ENCODE measurements around the gene RTEL1.
"Not testable (repeated sequence)": the region's sequence is repeated elsewhere in the genome, so short reads cannot be mapped to it uniquely, and the experiment has no call there.

Gene RTEL1

DNA sequence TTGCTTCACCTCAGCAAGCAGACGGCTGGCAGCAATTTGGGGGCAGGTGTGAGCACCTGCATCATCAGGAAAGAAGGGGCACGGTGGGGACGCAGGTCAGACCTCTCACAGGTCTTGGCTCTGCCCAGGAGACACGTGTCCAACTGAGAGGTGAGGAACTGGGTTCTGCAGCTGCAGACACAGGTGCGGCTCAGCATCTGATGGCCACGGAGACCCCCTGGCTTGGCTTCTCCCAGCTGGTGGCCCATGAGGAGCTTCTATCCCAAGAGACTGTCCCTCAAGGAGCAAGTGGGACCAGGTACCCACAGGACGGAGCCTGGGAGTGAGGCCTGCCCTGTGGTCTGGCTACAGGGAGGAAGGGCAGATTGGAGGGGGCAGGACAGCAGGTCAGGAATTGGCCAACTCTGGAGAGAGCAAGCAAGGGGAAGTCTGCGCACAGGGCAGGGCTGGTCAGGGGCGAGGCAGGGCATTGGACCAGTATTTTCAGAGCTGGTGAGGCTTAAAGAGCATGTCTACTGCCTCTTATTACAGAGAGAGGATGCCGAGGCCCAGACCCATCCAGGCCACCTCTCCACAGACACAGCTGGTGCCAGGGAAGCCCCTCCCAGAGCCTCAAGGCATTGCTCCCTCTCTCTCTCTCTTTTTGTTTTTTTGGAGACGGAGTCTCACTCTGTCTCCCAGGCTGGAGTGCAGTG, 9.1 kb upstream of the RTEL1 start:
- no peak for DNase-seq (ENCODE audit: low read depth in 2 of 2)

DNA sequence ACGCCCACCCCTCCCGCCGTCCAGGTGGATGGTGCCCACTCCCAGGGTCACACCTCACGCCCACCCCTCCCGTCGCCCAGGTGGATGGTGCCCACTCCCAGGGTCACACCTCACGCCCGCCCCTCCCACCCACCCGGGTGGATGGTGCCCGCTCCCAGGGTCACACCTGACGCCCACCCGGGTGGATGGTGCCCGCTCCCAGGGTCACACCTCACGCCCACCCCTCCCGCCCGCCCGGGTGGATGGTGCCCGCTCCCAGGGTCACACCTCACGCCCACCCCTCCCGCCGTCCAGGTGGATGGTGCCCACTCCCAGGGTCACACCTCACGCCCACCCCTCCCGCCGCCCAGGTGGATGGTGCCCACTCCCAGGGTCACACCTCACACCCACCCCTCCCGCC, 7.6 kb upstream of the RTEL1 start:
- not testable (repeated sequence) for DNase-seq (ENCODE audit: low read depth in 2 of 2)

DNA sequence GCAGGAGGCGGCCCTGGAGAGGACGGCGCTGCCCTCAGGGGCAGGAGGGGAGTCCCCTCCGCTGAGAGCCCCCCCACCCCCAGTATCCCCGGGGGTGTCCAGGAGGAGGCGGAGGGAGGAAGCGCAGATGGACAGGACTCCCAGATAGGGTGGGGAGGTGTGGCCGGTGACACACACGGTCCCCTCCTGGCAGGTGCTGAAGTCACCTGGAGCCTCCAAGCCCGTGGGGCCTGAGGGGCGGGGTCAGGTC, 6.2 kb upstream of the RTEL1 start:
- no peak for DNase-seq (ENCODE audit: low read depth in 2 of 2)

DNA sequence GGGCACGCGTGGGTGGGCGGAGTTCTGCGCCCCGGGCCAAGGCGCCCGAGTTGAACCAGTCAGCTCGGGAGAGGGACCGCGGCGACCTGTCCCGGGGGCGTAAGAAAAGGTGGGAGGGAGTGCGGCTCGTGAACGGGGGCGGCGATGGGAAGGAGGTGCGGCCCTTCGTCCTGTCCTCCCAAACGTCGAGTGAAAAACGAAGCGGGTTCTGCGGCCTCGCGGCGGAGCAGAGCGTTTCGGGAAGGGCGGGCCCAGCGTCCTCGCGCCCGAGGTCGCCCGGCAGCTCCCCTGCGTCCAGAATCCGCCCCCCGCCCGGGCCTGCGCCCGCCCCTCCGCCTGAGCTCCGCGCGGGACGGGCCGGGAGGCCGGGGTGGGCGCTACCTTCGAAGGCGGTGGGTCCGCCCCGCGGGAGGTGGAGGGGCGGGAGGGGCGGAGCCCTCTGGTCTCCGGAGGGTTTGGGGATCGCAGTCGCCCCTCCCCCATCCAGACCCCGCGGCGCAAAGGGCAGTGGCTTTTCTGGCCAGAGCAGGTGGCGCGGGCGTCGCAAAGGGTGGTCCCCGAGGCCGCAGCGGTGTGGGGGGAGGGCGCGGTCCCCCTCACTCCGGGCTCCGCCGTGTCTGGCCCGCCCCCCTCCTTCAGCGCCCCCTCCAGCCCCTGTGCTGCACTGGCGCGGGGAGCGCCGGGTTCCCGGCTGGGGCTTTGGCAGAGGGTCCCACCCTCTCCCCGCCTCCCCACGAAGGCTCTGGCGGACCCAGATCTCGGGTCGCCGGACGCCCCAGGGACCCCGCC, 5.7 kb upstream of the RTEL1 start:
- no peak for DNase-seq (ENCODE audit: low read depth in 2 of 2)

DNA sequence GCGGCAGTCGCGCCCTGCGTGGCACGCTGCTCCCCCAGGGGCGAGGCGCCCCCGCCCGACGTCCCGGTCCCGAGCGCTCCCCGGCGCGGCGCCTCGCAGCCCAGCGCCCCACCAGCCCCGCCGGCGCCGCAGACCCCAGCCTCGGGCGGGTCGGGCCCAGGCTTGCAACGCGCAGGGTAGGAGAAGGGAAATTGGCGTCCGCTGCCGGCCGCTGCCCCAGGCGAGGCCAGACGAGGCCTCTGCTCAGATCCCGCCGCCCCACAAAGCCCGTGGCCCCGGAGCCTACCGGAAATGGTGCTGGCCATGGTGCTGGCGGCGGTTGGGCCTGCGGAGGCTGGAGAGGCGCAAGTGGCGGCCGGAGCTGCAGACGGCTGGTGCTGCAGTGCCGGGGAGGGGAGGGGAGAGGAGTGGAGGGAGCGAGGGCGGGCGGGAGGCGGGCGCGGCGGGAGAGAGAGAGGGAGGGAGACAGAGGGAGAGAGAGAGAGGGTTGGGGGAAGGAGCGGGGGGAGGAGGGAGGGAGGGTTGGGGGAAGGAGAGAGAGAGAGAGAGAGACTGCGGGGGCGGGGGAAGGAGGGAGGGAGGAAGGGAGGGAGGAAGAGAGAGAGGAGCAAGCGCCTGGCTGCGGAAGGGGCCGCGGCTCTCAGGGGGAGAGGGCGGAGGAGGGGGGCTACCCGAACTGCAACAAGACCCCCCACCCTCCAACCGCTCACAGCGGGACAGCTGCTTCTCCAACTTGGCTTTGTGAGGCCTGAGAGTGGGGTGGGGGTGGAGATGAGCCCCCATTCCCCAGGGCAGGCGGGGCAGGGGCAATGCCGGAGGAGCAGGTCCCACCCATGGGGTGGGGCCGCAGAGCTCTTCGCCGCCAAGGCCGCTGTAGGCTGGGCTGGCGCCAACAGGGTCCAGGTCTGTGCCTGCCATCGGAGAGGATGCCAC, 4.8 kb upstream of the RTEL1 start, which contains the start of gene STMN3:
STMN3 (minus strand) TSS at position 384 of the 933 bp plus-strand sequence; CDS start at position 305, 79 bp downstream.
- peak; percentile 48 to 63 for DNase-seq (ENCODE audit: low read depth in 2 of 2)

DNA sequence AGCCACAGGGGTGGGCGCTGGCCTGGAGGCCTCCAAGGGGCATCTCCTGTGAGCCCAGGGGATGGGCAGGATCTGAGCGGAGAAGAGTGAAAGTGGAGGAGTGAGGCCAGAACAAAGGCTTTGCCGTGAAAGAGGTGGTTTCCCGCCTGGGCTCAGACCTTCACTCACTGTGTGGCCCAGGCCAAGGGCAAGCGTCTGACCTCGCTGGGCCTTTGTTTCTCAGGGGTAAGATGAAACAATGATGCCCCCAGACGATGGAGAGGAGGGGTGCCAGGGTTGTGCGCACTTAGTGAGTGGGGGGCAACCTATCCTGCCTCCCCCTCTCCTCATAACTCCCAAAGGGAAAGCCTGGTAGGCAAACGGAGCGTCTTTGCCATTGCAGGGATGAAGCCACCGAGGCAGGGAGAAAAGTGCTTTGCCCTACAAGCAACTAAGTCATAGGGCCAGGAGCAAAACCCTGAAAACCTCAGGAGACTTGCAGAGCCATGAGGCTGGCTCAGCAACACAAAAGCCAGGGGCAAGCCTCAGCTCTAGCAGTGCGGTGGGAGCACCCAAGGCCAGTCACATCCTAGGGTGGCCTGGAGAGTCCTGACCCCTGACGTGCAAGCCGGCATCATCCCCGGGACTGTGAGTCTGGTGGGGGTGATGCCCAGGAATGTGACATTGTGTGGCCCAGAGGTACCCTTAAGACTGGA, 4.0 kb upstream of the RTEL1 start:
- no peak for DNase-seq (ENCODE audit: low read depth in 2 of 2)

DNA sequence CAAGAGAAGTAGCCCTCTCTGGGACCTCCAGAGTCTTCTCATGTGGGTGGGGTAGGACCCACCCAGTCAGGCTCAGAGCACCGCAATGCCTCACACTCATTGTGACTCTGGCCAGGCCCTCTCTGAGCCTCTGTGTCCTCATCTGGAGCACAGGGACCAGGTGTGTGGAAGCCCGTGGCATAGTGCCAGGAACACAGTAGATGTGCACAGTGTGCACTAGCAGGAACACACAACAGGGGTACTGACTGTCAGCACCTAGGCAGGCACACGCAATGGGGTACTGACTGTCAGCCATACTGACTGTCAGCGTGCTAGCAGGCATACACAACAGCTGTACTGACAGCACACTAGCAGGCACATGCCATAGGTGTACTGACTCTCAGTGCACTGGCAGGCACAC, 2.9 kb upstream of the RTEL1 start:
- DNase-seq (ENCODE audit: low read depth in 2 of 2), result no peak

DNA sequence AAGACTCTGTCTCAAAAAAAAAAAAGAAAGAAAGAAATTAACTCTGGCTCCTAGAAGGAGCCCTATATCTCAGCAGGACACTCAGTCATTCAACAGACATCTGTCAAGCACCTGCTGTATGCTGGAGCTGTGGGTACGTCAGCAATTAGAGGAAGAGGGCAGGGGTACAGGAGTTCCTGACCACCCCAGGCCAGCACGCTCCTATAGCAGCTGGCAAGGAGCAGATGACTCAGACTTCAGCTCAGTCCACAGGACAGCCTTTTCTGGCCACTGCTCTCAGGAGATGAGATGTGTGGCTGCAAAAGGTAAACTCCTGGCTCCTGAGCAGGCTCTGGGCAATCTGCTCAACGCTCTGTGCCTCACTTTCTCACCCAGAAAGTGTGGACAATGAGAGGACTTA, 1.7 kb upstream of the RTEL1 start:
- DNase-seq (ENCODE audit: low read depth in 2 of 2), result no peak

DNA sequence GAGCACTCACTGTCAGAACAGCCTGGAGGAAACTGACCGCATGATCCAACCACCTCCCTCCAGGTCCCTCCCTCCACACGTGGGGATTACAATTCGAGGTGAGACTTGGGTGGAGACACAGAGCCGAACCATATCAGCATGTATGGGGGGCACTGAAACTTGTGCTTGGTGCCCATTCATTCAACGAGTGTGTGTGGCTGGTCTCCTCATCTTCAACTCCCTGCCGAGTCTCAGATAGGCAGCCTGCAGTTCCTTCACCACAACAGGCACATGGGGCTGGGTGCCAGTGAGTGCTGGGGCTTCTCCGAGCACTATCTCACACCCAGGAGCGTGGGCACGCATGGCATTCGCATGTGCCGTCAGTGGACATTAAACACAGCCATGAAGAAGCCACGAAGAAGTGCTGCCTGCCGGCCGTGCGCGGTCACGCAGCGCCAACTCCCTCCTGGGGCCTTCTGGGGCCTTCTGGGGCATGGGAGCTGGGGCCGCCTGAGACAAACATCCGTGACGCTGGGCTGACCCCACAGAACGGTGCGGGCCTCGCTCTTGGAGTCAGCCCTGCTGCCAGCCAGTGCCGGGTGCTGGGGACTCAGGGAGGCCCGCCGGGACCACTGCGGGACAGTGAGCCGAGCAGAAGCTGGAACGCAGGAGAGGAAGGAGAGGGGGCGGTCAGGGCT, 714 bp upstream of the RTEL1 start:
- DNase-seq (ENCODE audit: low read depth in 2 of 2), result no peak

DNA sequence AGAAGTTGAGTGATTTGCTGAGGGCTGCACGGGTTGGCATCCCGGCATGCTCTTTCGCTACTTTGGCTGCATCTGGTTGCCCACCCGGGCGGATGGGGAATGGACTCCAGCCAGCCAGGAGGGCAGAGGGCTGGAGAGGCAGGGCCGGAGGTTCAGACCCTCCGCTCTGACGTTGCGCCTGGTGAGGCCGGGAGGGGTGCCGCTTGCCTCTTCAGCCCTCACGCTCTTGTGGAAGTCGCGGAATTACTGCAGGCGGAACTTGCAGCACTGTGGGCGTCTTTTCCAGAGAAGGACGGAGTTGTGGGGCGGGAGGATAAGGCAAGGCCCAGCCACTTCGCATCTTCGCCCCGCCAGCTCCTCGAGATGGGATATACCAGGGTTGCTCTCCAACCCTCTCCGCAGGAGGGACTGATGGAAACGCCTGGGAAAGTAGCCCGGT, 656 bp downstream of the RTEL1 start:
- no peak for DNase-seq (ENCODE audit: low read depth in 2 of 2)

DNA sequence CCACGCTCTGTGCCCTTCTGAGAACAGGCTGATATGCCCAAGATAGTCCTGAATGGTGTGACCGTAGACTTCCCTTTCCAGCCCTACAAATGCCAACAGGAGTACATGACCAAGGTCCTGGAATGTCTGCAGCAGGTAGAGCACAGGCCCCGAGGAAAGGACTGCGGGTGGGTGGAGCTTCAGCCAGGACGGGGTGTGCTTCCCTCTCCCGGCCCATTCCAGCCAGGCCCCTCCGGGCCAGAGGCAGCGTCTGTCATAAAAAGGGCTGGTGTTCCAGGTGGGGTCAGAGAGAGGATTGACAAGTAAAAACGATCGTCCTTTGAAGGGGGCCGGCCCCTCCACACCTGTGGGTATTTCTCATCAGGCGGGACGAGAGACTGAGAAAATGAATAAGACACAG, 1.3 kb downstream of the RTEL1 start:
- DNase-seq (ENCODE audit: low read depth in 2 of 2), result no peak

DNA sequence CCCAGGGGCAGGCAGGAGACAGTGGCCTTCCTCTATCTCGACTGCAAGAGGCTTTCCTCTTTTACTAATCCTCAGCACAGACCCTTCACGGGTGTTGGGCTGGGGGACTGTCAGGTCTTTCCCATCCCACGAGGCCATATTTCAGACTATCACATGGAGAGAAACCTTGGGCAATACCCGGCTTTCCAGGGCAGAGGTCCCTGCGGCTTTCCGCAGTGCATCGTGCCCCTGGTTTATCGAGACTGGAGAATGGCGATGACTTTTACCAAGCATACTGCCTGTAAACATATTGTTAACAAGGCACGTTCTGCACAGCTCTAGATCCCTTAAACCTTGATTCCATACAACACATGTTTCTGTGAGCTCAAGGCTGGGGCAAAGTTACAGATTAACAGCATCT, 2.1 kb downstream of the RTEL1 start:
- DNase-seq (ENCODE audit: low read depth in 2 of 2), result not testable (repeated sequence)

DNA sequence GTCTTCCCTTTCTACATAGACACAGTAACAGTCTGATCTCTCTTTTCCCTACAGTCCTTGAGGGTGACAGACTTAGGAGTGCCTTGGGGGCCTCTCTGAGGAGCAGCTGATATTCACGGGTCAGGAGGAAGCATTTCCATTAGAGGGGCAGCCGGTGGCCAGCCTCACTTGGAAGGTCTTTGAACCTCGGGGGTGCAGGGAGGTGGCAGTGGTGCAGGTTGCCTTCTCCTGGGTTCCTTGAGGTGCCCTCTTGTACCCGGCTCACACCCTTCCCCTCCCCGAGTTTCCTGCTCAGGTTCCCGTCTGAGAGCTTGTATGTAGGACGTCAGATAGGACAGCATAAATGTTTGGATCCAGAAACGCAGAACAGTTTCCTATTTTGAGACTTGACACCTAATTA, 2.5 kb downstream of the RTEL1 start:
- DNase-seq (ENCODE audit: low read depth in 2 of 2), result no peak

DNA sequence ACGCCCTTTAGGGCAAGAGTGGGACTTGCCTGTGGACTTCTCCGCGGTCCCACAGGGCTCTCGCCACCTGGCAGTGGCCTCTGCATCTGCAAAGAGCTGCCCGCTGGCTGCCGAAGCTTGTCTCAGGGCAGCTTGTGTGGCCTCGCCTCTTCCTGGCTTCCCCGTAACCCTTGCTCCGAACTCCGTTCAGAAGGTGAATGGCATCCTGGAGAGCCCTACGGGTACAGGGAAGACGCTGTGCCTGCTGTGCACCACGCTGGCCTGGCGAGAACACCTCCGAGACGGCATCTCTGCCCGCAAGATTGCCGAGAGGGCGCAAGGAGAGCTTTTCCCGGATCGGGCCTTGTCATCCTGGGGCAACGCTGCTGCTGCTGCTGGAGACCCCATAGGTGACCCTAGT, 3.0 kb downstream of the RTEL1 start:
- no peak for DNase-seq (ENCODE audit: low read depth in 2 of 2)

DNA sequence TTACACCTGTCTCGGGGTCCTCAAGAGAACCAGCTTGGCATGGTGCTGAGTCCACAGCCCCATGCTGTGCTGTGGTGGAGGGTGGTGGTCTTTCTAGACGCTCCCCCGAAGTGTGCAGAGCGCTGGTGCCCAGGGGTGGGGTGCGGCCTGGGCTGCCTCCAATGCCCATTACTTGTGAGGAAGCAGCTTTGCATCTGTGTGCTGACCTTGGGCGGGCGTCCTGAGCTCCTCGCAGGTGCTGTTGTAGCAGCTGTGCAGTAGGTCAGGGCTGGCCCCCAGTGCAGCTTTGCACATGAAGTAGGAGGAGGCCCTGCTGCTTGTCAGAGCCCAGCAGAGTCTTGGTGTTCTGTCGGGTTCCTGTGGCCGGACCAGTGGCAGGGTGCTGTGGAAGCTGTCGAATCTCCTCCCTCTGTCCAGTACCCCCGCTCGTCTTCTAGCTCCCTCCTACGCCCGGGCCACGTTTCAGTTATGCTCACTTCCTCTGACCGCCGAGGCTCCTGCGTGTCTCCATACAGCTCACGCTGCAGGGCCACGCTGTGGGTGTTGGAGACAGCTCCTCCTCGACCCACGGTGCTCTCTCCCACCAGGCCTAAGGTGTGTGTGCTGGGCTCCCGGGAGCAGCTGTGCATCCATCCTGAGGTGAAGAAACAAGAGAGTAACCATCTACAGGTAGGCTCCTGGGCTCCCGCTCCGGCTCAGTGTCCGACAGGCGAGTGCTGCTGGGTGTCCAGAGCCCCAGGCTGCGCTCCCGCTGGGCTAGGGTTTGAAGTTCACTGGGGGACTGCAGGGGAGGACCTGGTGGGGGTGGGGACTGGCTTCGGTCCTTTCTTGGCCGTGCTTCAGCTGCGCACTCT, 4.1 kb downstream of the RTEL1 start:
- no peak for DNase-seq (ENCODE audit: low read depth in 2 of 2)

DNA sequence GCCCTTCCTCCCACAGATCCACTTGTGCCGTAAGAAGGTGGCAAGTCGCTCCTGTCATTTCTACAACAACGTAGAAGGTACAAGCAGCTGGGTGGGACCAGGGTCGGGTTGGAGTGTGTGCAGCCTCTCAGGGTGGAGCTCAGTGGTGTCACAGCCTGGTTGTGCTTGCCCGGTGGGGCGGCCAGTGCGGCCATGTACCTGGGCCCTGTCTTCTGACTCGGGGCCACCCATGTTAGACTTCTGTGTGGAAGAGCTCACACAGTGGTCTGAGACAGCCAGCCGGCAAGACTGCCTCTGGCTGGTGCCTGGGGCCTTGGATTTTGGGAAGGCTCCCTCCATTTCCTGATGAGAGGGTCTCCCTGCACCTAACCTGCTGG, 4.7 kb downstream of the RTEL1 start:
- no peak for DNase-seq (ENCODE audit: low read depth in 2 of 2)

DNA sequence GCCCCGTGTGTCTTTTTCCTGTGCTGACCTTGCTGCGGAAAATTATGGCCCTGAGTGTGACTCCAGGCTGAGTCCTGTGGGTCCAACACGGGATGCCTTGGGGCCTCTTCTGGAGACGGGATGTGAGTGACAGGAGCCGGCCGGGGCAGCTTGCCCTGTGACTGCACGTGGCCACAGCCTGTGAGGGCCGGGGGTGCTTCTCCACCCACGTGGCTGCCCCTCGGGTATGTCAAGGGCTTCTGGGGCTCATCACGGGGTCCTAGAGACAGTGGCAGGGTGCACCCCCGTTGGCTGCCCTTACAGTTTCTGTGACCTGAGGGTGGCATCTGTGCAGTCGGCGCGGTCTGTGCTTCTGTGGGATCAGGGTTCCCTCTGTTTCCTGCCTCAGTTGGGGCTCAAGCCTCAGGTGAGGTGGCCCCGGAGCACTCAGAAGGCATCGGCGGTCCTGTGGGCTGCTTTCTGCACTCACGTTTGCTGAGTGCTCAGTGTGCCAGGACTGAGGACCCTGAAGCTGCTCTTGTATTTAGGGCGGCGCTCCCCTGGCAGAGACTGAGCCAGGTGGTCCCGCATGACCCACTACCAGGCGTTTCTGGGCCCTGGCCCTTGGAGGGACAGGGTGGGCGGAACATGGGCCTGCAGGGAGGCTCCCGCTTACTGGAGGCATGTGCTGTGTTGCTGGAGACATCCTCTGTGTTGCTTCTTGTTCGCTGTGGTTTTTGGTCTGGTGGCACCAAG, 5.4 kb downstream of the RTEL1 start:
- no peak for DNase-seq (ENCODE audit: low read depth in 2 of 2)

DNA sequence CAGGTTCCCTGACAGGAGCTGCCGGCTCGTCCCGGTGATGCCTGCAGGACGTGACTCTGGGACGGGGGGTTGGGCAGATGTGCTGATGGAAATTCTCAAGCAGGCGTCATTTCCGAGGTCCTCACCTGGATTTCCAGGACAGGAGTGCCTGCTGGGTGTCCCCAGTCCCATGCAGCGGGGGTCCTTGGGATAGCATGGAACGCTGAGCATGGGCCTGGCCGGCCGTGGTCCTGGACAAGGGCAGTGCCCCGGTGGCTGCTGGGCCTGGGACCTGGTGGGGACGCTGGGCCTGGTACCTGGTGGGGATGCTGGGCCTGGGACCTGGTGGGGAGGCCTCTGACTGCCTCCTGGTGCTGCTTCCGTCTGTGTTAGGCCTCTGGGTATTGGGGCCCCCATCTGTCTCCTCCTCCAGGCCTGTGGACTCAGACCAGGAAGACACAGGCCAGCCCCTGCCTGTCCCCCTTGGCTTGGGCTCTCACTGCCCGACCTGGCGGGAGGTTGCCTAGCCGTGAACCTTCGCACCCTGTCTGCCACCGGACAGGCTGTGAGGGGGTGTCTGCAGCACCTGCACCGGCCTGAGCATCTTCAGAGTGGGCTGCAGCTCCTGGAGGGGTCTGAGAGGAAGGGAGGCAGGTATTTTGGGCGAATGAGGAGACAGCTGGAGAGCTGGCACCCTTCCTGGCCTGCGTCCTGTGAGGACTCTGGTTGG, 6.2 kb downstream of the RTEL1 start:
- no peak for DNase-seq (ENCODE audit: low read depth in 2 of 2)

Data from stimulated activated CD4-positive, alpha-beta T cell treated with anti-CD3 and anti-CD28 coated beads, Interleukin-15, amount 100 ng/mL, for 48 hours (primary cell).